ENCODE data around the gene TOE1. TPM values are rescaled to one million over a fixed set of nuclear protein-coding genes. Genes with fewer than 3 reads are reported as not detected.
"Not testable (repeated sequence)": the region's sequence is repeated elsewhere in the genome, so short reads cannot be mapped to it uniquely, and the experiment has no call there.

The TOE1 gene
- total RNA-seq, 2 donors from 2014 or later: 9.6 to 16.7 TPM

DNA sequence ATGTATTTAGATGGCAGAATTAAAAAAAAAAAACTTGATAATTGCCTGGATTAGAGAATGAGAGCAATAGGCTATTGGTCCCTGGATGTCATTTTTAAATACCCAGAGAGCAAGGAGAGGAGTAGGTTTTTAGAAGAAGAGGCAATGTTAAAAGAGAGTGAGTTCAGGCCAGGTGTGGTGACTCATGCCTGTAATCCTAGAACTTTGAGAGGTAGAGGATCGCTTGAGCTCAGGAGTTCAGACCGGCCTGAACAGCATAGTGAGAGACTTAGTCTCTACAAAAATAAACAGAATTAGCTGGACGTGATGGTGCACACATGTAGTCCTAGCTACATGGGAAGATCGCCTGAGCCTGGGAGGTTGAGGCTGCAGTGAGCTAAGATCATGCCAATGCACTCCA, 16.2 kb downstream of the TOE1 start:
- H3K4me1 ChIP-seq (ENCODE audit: control insufficient read depth, insufficient read depth, low read length): no peaks in the 10 kb centered on the region
- H3K36me3 Mint-ChIP-seq (ENCODE audit: low read depth): peaks cover 1% of the 10 kb centered on the region
- no peaks in the 10 kb centered on the region for H3K27me3 ChIP-seq (ENCODE audit: control insufficient read depth, insufficient read depth, low read length, poor library complexity, severe bottlenecking)
- H3K27ac Mint-ChIP-seq: no peak overlapping the region
- H3K27me3 Mint-ChIP-seq (ENCODE audit: insufficient read depth): no peaks in the 10 kb centered on the region
- H3K9me3 ChIP-seq (ENCODE audit: control insufficient read depth, low read length): no peaks in the 10 kb centered on the region
- 77 to 86% methylated on average over 4 of the region's 4 CpGs for WGBS, 2 experiments (ENCODE audit: insufficient coverage in 1 of 2, insufficient read length in 1 of 2)
- no peaks in the 10 kb centered on the region for H3K36me3 ChIP-seq (ENCODE audit: control insufficient read depth, insufficient read depth, low read length)
- H3K4me3 ChIP-seq (ENCODE audit: low read length): no peak overlapping the region
- H3K4me1 Mint-ChIP-seq: peaks cover 16% of the 10 kb centered on the region
- TF ChIP-seq, protein P1, sequence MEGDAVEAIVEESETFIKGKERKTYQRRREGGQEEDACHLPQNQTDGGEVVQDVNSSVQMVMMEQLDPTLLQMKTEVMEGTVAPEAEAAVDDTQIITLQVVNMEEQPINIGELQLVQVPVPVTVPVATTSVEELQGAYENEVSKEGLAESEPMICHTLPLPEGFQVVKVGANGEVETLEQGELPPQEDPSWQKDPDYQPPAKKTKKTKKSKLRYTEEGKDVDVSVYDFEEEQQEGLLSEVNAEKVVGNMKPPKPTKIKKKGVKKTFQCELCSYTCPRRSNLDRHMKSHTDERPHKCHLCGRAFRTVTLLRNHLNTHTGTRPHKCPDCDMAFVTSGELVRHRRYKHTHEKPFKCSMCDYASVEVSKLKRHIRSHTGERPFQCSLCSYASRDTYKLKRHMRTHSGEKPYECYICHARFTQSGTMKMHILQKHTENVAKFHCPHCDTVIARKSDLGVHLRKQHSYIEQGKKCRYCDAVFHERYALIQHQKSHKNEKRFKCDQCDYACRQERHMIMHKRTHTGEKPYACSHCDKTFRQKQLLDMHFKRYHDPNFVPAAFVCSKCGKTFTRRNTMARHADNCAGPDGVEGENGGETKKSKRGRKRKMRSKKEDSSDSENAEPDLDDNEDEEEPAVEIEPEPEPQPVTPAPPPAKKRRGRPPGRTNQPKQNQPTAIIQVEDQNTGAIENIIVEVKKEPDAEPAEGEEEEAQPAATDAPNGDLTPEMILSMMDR (conservative IDR thresholded peaks at IDR 0.05): no peak
- H3K9ac ChIP-seq (ENCODE audit: extremely low read depth, low read length, poor library complexity, severe bottlenecking): no peak overlapping the region
- no peak overlapping the region for H3K4me3 Mint-ChIP-seq
- H3K9me3 Mint-ChIP-seq: no peaks in the 10 kb centered on the region
- H3K27ac ChIP-seq (ENCODE audit: low read depth, low read length): no peak overlapping the region
- DNase-seq: no peak

DNA sequence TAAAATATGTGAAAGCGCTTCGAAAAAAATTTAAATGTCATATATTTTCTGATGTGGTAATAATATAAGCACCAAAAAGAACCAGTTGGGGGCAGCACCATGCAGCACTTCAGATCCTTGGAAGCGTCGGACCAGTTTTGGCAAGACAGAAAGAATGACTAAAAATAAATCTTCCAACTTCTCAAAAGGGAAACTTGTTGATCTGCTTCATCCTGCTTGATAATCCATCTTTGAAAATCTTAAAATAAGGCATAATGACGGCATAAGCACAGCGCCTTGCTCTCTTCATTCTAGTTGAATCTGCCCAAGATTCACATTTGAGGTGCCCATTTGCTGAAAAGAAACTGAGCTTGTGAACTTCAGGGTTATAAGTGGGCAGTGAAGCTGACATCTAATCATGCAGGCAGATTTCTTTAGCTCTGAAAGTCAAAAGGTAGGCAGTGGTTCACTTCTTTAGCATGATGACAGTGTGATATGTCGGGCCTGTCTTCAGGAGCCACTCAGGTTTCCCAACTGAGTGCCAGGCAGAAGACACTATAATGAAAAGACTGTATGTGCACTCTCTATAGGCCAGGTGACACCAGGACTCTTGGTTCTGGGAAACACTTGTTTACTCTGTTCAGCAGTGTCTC, 20.0 kb downstream of the TOE1 start:
- TF ChIP-seq, protein P1 (conservative IDR thresholded peaks at IDR 0.05): peak; percentile 84
- H3K27ac ChIP-seq (ENCODE audit: low read depth, low read length): no peak overlapping the region
- DNase-seq: peak; percentile 74

DNA sequence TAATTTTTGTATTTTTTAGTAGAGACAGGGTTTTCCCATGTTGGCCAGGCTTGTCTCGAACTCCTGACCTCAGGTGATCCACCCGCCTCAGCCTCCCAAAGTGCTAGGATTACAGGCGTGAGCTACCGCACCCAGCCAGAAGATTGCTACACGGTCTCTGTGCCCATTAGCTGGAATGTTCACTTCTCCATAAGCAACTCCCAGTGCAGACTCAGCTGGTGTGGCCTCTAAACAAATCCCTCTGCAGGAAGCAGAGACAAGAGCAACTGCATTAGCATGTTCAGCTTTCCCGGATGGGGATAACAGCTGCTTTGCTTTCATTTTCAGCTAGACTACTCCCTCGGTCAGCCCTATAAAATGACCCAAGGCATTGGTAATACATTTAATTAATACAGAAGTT, 21.0 kb downstream of the TOE1 start:
- not testable (repeated sequence) for H3K36me3 ChIP-seq (ENCODE audit: control insufficient read depth, insufficient read depth, low read length); H3K27ac ChIP-seq (ENCODE audit: low read depth, low read length); H3K9me3 Mint-ChIP-seq; H3K4me3 ChIP-seq (ENCODE audit: low read length); H3K27me3 ChIP-seq (ENCODE audit: control insufficient read depth, insufficient read depth, low read length, poor library complexity, severe bottlenecking); H3K4me3 Mint-ChIP-seq; H3K4me1 ChIP-seq (ENCODE audit: control insufficient read depth, insufficient read depth, low read length); H3K27me3 Mint-ChIP-seq (ENCODE audit: insufficient read depth); H3K9me3 ChIP-seq (ENCODE audit: control insufficient read depth, low read length); H3K9ac ChIP-seq (ENCODE audit: extremely low read depth, low read length, poor library complexity, severe bottlenecking); H3K36me3 Mint-ChIP-seq (ENCODE audit: low read depth)
- WGBS, 2 experiments (ENCODE audit: insufficient coverage in 1 of 2, insufficient read length in 1 of 2): 66 to 73% methylated on average over 6 to 7 of the region's 7 CpGs
- DNase-seq: peak; percentile 66
- peak overlapping the region; percentile 2 for H3K27ac Mint-ChIP-seq
- H3K4me1 Mint-ChIP-seq: peaks cover 17% of the 10 kb centered on the region

More for the DNA sequence above, 20.0 kb downstream of the TOE1 start:
- Mint-ChIP-seq H3K9me3 (no peaks in the 10 kb centered on the region), H3K27me3 (ENCODE audit: insufficient read depth) (no peaks in the 10 kb centered on the region), H3K4me1 (peaks cover 17% of the 10 kb centered on the region), H3K4me3 (no peak overlapping the region), H3K36me3 (ENCODE audit: low read depth) (no peaks in the 10 kb centered on the region), H3K27ac (peak overlapping the region; percentile 2)
- no peak overlapping the region for H3K9ac ChIP-seq (ENCODE audit: extremely low read depth, low read length, poor library complexity, severe bottlenecking)
- H3K36me3 ChIP-seq (ENCODE audit: control insufficient read depth, insufficient read depth, low read length): no peaks in the 10 kb centered on the region
- H3K27me3 ChIP-seq (ENCODE audit: control insufficient read depth, insufficient read depth, low read length, poor library complexity, severe bottlenecking): no peaks in the 10 kb centered on the region
- H3K4me1 ChIP-seq (ENCODE audit: control insufficient read depth, insufficient read depth, low read length): no peaks in the 10 kb centered on the region
- H3K4me3 ChIP-seq (ENCODE audit: low read length): no peak overlapping the region
- WGBS, 2 experiments (ENCODE audit: insufficient coverage in 1 of 2, insufficient read length in 1 of 2): 49 to 53% methylated on average over 5 to 7 of the region's 7 CpGs
- H3K9me3 ChIP-seq (ENCODE audit: control insufficient read depth, low read length): peaks cover 5% of the 10 kb centered on the region

DNA sequence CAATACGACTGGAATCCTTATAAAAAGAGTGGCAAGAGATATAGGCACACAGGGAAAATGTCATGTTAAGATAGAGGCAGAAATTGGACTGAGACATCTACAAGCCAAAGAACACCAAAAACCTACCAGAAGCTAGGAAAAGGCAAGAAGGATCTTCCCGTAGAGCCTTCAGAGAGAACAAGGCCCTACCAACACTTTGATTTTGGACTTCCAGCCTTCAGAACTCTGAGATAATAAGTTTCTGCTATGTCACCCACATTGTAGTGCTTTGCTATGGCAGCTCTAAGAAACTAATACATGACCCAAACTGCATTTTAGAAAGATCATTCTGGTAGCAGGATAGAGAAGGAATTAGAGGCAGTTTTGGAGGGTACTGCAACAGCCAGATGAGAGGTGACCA, 24.3 kb downstream of the TOE1 start:
- peaks cover 15% of the 10 kb centered on the region for H3K4me1 Mint-ChIP-seq

More for the DNA sequence above, 24.3 kb downstream of the TOE1 start:
- Histone ChIP-seq H3K4me3 (ENCODE audit: low read length) (no peak overlapping the region), H3K36me3 (ENCODE audit: control insufficient read depth, insufficient read depth, low read length) (no peaks in the 10 kb centered on the region), H3K27me3 (ENCODE audit: control insufficient read depth, insufficient read depth, low read length, poor library complexity, severe bottlenecking) (no peaks in the 10 kb centered on the region), H3K9me3 (ENCODE audit: control insufficient read depth, low read length) (peaks cover 5% of the 10 kb centered on the region), H3K9ac (ENCODE audit: extremely low read depth, low read length, poor library complexity, severe bottlenecking) (no peak overlapping the region), H3K4me1 (ENCODE audit: control insufficient read depth, insufficient read depth, low read length) (no peaks in the 10 kb centered on the region), H3K27ac (ENCODE audit: low read depth, low read length) (no peak overlapping the region)
- Mint-ChIP-seq H3K9me3 (no peaks in the 10 kb centered on the region), H3K27ac (no peak overlapping the region), H3K36me3 (ENCODE audit: low read depth) (no peaks in the 10 kb centered on the region), H3K27me3 (ENCODE audit: insufficient read depth) (no peaks in the 10 kb centered on the region), H3K4me3 (no peak overlapping the region)
- TF ChIP-seq, protein P1 (conservative IDR thresholded peaks at IDR 0.05): no peak
- no peak for DNase-seq
- 95 to 100% methylated on average over 2 of the region's 2 CpGs for WGBS, 2 experiments (ENCODE audit: insufficient coverage in 1 of 2, insufficient read length in 1 of 2)

Measured in endodermal cell (in vitro differentiated cells).